ENCODE data around the gene SIGMAR1. TPM values are rescaled to one million over a fixed set of nuclear protein-coding genes. Genes with fewer than 3 reads are reported as not detected.

SIGMAR1 gene
- total RNA-seq, 1 donor from 2014 or later = 64.6 TPM

GRCh38 chr9:34606190-34606589, 31.4 kb downstream of the SIGMAR1 start:
- Mint-ChIP-seq H3K27ac (no peak overlapping the region), H3K27me3 (peaks cover 25% of the 10 kb centered on the region), H3K36me3 (ENCODE audit: insufficient read depth) (no peaks in the 10 kb centered on the region), H3K4me3 (ENCODE audit: low read depth) (no peak overlapping the region), H3K9me3 (ENCODE audit: low read depth) (no peaks in the 10 kb centered on the region), H3K4me1 (ENCODE audit: low read depth) (peaks cover 2% of the 10 kb centered on the region)
- DNase-seq (ENCODE audit: low spot score, unreplicated experiment) = no peak
- TF ChIP-seq CTCF (IDR thresholded peaks at IDR 0.05; ENCODE audit: unreplicated experiment) = no peak

GRCh38 chr9:34603610-34604231, 33.9 kb downstream of the SIGMAR1 start:
- H3K9me3 Mint-ChIP-seq (ENCODE audit: low read depth) = no peaks in the 10 kb centered on the region

GRCh38 chr9:34601937-34602573, 35.5 kb downstream of the SIGMAR1 start:
- H3K27ac Mint-ChIP-seq = no peak overlapping the region
- H3K27me3 Mint-ChIP-seq = peaks cover 53% of the 10 kb centered on the region
- no peak for TF ChIP-seq CTCF (IDR thresholded peaks at IDR 0.05; ENCODE audit: unreplicated experiment)
- DNase-seq (ENCODE audit: low spot score, unreplicated experiment) = no peak
- no peaks in the 10 kb centered on the region for H3K36me3 Mint-ChIP-seq (ENCODE audit: insufficient read depth)
- no peak overlapping the region for H3K4me3 Mint-ChIP-seq (ENCODE audit: low read depth)
- no peaks in the 10 kb centered on the region for H3K9me3 Mint-ChIP-seq (ENCODE audit: low read depth)
- no peaks in the 10 kb centered on the region for H3K4me1 Mint-ChIP-seq (ENCODE audit: low read depth)

More at GRCh38 chr9:34603610-34604231, 33.9 kb downstream of the SIGMAR1 start:
- Mint-ChIP-seq H3K4me3 (ENCODE audit: low read depth) (no peak overlapping the region), H3K27ac (no peak overlapping the region), H3K36me3 (ENCODE audit: insufficient read depth) (no peaks in the 10 kb centered on the region), H3K27me3 (peaks cover 43% of the 10 kb centered on the region), H3K4me1 (ENCODE audit: low read depth) (no peaks in the 10 kb centered on the region)
- peak; percentile 97 for TF ChIP-seq CTCF (IDR thresholded peaks at IDR 0.05; ENCODE audit: unreplicated experiment)
- DNase-seq (ENCODE audit: low spot score, unreplicated experiment) = peak; percentile 85

GRCh38 chr9:34600908-34601307, 36.7 kb downstream of the SIGMAR1 start:
- peaks cover 63% of the 10 kb centered on the region for H3K27me3 Mint-ChIP-seq
- no peak for TF ChIP-seq CTCF (IDR thresholded peaks at IDR 0.05; ENCODE audit: unreplicated experiment)
- no peak overlapping the region for H3K27ac Mint-ChIP-seq
- H3K4me1 Mint-ChIP-seq (ENCODE audit: low read depth) = no peaks in the 10 kb centered on the region
- no peak overlapping the region for H3K4me3 Mint-ChIP-seq (ENCODE audit: low read depth)
- no peaks in the 10 kb centered on the region for H3K36me3 Mint-ChIP-seq (ENCODE audit: insufficient read depth)
- no peak for DNase-seq (ENCODE audit: low spot score, unreplicated experiment)
- H3K9me3 Mint-ChIP-seq (ENCODE audit: low read depth) = no peaks in the 10 kb centered on the region

- peaks cover 58% of the 10 kb centered on the region for H3K27me3 Mint-ChIP-seq
- H3K4me1 Mint-ChIP-seq (ENCODE audit: low read depth) = no peaks in the 10 kb centered on the region
- H3K9me3 Mint-ChIP-seq (ENCODE audit: low read depth) = no peaks in the 10 kb centered on the region
- no peak for DNase-seq (ENCODE audit: low spot score, unreplicated experiment)
- H3K27ac Mint-ChIP-seq = no peak overlapping the region
- H3K4me3 Mint-ChIP-seq (ENCODE audit: low read depth) = no peak overlapping the region
- no peaks in the 10 kb centered on the region for H3K36me3 Mint-ChIP-seq (ENCODE audit: insufficient read depth)
- TF ChIP-seq CTCF (IDR thresholded peaks at IDR 0.05; ENCODE audit: unreplicated experiment) = no peak
Measured at GRCh38 chr9:34599546-34599945, 38.0 kb downstream of the SIGMAR1 start.

All from progenitor cell of endocrine pancreas (in vitro differentiated cells).